Measurements from ENCODE around the gene SH3GL1. TPM values are rescaled to one million over a fixed set of nuclear protein-coding genes. Genes with fewer than 3 reads are reported as not detected.

The SH3GL1 gene
- total and polyA plus RNA-seq, 10 of the 15 experiments (the other 5 are each of a cell fraction or from before 2014, with no cell fraction given), result 0.93 to 47.4 (median 28.4) TPM

DNA sequence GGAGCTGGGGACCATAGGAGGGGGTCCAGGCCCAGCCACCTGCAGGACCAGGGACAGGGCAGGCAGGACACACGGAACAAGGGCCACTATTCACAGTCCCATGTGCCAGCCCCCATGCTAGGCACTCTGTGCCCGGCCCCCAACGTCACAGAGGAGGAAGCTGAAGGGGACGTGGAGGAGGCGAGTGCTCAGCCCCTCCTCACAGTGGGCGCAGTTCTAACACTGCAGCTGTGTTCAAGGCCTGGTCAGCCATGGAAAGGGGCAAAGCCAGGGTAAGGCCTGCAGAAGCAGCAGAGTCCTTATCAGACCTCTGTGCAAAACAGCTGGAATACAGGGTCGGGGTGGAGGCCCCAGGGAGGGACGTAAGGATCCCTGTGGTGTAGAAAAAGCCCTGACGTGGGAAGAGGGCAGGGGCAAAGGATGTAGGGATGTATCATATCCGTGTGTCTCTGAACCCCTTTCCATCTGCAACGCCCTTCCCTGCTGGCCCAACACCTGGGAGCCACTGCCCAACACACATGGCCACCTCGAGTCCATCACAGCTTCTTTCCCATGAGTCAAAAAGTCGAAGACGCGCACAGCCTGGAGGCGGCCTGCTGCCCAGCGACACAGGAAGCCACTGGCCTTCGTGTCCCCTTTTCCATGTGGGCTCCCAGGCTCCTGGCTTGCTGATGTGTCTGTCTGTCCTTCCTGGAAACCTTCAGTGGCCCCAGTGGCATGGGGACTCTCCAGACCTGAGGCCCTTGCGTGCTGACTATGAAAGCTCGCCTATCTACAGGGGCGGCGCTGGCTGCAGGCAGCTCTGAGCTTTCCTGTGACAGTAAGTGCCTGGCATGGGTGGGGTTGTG, 28.0 kb downstream of the SH3GL1 start (continued):
- TF ChIP-seq, protein P1, sequence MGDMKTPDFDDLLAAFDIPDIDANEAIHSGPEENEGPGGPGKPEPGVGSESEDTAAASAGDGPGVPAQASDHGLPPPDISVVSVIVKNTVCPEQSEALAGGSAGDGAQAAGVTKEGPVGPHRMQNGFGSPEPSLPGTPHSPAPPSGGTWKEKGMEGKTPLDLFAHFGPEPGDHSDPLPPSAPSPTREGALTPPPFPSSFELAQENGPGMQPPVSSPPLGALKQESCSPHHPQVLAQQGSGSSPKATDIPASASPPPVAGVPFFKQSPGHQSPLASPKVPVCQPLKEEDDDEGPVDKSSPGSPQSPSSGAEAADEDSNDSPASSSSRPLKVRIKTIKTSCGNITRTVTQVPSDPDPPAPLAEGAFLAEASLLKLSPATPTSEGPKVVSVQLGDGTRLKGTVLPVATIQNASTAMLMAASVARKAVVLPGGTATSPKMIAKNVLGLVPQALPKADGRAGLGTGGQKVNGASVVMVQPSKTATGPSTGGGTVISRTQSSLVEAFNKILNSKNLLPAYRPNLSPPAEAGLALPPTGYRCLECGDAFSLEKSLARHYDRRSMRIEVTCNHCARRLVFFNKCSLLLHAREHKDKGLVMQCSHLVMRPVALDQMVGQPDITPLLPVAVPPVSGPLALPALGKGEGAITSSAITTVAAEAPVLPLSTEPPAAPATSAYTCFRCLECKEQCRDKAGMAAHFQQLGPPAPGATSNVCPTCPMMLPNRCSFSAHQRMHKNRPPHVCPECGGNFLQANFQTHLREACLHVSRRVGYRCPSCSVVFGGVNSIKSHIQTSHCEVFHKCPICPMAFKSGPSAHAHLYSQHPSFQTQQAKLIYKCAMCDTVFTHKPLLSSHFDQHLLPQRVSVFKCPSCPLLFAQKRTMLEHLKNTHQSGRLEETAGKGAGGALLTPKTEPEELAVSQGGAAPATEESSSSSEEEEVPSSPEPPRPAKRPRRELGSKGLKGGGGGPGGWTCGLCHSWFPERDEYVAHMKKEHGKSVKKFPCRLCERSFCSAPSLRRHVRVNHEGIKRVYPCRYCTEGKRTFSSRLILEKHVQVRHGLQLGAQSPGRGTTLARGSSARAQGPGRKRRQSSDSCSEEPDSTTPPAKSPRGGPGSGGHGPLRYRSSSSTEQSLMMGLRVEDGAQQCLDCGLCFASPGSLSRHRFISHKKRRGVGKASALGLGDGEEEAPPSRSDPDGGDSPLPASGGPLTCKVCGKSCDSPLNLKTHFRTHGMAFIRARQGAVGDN (IDR thresholded peaks at IDR 0.05), result no peak
- TF ChIP-seq MYC (IDR thresholded peaks at IDR 0.05; ENCODE audit: insufficient read depth, insufficient read length, insufficient replicate concordance, low read length, severe bottlenecking), result no peak

DNA sequence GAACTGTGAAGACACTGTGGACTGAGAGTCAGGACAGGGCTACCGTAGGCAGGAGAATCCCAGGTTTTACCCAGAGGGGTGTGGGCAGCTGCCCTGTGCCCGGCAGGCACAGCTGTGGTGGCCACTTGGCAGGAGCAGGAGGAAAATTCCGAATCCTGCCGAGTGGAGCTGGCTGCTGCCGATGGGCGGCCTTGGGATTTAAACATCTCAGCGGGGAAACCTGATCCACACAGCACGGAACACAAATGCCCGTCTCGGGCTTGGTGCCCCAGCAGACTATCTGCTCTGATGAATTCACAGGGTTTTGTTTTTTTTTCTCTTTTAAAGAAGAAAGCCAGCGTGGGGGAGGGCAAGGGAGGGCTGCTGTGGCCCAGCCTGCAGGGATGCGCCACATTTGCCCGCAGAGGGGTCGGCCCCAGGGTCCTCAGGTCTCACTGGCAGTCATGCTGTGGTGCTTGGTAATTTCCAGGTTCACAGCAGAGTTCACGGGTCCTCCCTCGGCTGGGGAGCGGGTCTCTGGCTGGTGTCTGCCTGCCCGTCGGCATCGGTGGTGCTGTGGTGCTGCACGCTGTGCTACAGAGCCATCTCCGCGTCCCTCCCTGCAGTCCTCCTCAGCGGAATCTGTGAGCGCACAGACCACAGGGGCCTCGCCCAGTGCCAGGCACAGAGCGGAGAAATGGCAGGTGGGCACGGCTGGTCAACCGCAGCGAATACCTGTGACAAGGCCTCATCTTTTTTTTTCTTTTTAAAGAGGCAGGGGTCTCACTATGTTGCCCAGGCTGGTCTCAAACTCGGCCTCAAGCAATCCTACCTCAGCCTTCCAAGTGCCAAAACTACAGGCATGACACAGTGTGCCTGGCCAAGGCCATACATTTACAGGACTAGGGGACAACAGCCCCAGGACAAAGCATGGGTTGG, 28.8 kb downstream of the SH3GL1 start:
- peaks cover 86% of the 10 kb centered on the region for H3K79me2 ChIP-seq (ENCODE audit: control insufficient read depth, insufficient read depth, low read length)
- H3K36me3 ChIP-seq (ENCODE audit: control insufficient read depth in 2 of 2, insufficient read depth in 2 of 2, low read length in 1 of 2), result peaks cover 10 to 24% of the 10 kb centered on the region in 2 experiments; a peak in 3 of 4 replicates
- ChIA-PET POLR2A (no interaction called here), CTCF (no interaction called here), SMC1A (ENCODE audit: uncharacterized antibody, unreplicated experiment) (no interaction called here), RAD21 (ENCODE audit: unreplicated experiment) (no interaction called here)
- H3K9me3 ChIP-seq (replicated peaks; ENCODE audit: control insufficient read depth, insufficient read depth, low read length), result no peaks in the 10 kb centered on the region
- TF ChIP-seq, protein P2, sequence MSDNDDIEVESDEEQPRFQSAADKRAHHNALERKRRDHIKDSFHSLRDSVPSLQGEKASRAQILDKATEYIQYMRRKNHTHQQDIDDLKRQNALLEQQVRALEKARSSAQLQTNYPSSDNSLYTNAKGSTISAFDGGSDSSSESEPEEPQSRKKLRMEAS (IDR thresholded peaks at IDR 0.05; ENCODE audit: low read depth, low read length), result no peak
- BruUV-seq (replicated peaks), result no TSS peak
- in situ Hi-C loops (cut with MboI), result no loop called here
- H3K9ac ChIP-seq (ENCODE audit: control insufficient read depth, insufficient read depth, low read length), result peak overlapping the region; percentile 32; the same call in 1 of the 2 replicates
- no peaks in the 10 kb centered on the region for H3K27me3 ChIP-seq (replicated peaks in 1 of 2; ENCODE audit: control insufficient read depth in 2 of 2, insufficient read depth in 2 of 2, low read length in 1 of 2)
- H3K4me1 ChIP-seq (ENCODE audit: control insufficient read depth, insufficient read depth, low read length), result peaks cover 77% of the 10 kb centered on the region
- ATAC-seq (no peak), FAIRE-seq (no peak), DNase-seq (ENCODE audit: low read depth, low spot score) (no peak)
- peak overlapping the region; percentile 98 for H3K27ac ChIP-seq (ENCODE audit: control insufficient read depth, insufficient read depth)
- 88% methylated on average over 25 of the region's 31 CpGs for WGBS (ENCODE audit: insufficient coverage, insufficient replicate concordance, low lambda C conversion rate, missing lambda C conversion rate)
- intact Hi-C loops (cut with micrococcal nuclease; ENCODE audit: unreplicated experiment), result no loop called here
- no peak overlapping the region for H2AFZ ChIP-seq (ENCODE audit: control insufficient read depth, low read depth, low read length)
- no peaks in the 10 kb centered on the region for H4K20me1 ChIP-seq (ENCODE audit: control insufficient read depth, insufficient read depth)
- H3K4me2 ChIP-seq (ENCODE audit: control insufficient read depth, insufficient read depth), result peak overlapping the region; percentile 99
- peak overlapping the region; percentile 71; the same call in 1 of the 2 replicates for H3K4me3 ChIP-seq
